HG03103 (cell line): Measurements from ENCODE around the gene CACNA1I.

Experiments
- ATAC-seq: cut with Tn5 transposase; IDR thresholded peaks from one replicate; pipeline ENCODE4 v1.9.1; 2021; ENCODE audit warnings: low read depth; ENCODE audit not compliant: unreplicated experiment

The CACNA1I gene

GRCh38 chr22:39686776-39687525 lies 116.4 kb downstream of the CACNA1I start:
- ATAC-seq = no peak

GRCh38 chr22:39688186-39688785 lies 117.7 kb downstream of the CACNA1I start:
- ATAC-seq = no peak

DNA sequence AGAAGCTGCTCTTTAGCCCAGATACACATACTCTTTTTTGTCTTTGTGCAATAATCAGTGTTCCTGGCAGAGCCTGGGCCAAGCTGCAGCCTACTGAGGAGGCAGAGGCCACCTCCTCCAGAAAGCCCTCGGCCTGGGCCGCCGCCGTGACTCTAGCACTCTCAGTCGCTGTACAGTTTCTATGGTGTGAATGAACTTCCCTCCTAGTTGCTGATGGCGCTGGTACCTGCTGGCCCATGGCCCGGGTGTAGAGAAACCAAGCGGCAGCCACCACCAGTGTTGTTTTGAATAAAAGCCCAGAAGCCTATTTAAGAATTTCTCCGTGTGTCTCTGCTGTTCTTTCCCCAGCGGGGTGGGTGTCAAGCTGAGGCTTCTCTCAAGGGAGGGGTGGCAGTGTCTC lies 118.9 kb downstream of the CACNA1I start:
- ATAC-seq = no peak

DNA sequence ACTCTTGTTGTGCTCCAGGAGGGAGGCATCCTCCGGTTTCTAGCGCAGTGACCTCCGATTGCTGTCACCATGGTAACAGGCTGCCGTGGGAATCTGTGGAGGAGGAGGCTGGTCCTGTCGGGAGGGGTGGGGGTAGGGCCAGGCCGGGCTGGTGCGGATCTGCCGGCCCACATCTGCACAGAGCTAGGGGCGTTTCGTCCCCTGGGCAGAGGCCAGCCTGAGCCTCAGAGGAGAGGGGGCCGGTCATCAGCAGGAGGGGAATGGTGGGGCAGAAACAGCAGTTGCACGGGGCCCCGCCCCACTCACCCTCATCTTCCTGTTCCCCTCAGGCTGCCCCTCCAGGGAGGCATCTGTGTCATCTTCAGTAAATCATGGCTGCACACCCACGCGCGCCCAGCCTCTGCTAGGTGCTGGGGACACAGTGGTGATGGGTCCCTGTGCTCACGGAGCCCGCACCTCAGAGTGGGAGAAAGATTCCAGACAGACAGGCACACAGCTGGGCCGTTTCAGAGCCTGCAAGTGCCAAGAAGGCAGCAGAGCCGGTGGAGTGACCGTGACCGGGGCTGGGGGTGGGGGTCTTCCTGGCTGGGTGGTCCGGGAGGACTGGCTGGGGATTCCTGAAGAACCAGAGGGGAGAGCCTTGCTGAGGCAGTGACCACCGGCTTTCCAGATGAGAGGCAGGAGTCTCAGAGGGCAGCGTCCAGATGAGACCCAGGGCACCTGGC lies 120.5 kb downstream of the CACNA1I start:
- no peak for ATAC-seq

- ATAC-seq = no peak
Observed at GRCh38 chr22:39693943-39694500, 123.5 kb downstream of the CACNA1I start.

GRCh38 chr22:39697790-39698430 lies 127.4 kb downstream of the CACNA1I start:
- no peak for ATAC-seq

GRCh38 chr22:39699631-39700360 lies 129.2 kb downstream of the CACNA1I start:
- ATAC-seq = no peak

DNA sequence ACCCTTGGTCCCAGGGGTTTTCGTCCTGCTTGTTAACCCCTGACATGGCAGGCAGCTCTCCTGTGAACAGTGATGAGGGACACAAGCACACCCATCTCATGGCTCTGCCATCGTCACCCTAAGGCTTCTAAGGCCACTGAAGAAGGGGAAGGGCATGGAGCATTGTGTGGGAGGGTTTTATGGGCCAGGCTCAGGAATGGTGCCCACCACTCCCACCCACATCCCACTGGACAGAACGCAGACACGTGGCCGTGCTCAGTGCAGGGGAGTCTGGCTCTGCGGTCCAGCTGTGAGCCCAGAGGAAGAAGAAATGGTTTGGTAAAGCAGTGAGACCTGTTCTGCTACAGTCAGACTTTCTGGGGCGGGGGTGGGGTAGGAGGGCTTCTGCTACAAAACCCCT lies 130.0 kb downstream of the CACNA1I start:
- ATAC-seq = no peak

DNA sequence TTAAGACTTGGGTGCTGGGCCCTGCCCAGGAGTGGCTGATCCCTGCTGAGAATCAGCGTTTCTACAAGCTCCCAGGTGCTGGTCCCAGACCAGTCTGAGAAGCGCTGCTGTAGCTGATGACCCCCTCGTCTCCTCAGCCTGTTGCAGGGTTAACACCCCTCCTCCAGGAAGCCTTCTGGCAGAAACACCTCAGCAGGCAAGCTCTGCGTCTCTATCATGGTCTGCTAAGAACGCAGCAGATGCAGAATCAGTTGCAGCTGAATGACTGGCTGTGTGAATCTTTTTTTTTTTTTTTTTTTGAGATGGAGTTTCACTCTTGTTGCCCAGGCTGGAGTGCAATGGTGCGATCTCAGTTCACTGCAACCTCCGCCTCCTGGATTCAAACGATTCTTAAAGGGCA lies 132.5 kb downstream of the CACNA1I start:
- ATAC-seq = no peak

DNA sequence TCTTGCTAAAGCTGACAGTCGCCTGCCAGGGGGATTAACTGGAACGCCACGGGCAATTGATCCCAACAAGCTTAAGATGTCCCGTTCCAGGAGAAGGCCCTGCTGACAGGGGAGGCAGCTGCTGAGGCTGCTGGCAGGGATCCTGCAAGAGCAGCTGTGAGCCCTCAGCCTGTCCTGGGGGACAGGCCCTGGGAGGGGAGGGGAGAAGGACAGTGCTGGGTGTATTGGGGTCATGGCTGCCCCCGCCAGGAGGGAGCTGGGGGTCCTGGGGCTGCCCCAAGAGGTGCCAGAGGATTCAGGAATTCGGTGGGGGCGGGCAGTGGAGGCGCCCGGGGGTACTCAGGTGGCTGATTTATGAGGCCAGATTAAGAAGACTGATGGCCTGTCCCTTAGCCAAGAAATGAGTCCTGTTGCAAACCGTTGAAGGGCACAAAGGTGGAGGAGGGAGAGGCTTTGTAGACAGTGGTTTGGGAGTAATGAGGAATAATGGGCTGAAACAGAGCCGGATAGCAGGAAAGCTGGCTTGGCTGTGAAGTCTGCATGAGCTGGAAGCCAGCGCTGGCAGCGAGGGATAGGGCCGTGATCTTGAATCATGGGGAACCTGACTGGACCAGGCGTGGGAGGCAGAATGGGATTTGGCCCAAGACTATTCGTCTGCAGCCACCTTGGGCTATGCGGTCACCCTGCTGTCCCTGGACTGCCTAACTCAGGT lies 133.5 kb downstream of the CACNA1I start:
- ATAC-seq = no peak

GRCh38 chr22:39705386-39705785 lies 134.8 kb downstream of the CACNA1I start:
- no peak for ATAC-seq

DNA sequence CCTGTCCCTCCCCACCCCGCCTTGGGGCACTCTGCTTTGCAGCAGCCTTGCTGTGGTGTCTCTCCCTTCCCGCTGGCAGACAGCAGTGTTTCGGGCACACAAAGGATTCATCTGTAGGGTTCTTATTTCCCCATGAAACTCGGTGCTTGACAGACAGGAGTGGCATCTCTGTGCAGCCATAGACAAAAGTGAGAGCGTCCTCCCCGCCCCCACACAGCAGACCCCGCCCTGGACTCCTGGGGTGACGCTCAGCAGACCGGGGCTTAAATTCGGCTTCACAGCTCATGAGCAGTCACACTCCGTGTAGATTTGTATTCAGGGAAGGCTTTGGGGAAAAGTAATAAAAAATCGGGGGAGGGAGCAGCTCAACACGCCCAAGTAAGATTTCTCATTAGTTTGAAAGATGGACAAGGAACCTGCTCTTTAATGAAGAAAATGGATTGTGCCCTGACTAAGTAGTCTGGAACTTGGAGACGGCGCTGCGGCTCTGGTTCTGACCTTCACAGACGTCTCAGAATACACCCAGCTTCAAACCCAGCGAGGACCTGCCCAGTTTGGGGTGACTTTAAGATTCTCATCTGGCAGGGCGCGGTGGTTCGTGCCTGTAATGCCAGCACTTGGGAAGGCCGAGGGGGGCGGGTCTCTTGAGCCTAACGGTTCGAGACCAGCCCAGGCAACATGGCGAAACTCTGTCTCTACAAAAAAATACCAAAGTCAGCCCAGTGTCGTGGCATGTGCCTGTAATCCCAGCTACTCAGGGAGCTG lies 136.0 kb downstream of the CACNA1I start:
- no peak for ATAC-seq

GRCh38 chr22:39707351-39707750 lies 136.8 kb downstream of the CACNA1I start:
- ATAC-seq = no peak

DNA sequence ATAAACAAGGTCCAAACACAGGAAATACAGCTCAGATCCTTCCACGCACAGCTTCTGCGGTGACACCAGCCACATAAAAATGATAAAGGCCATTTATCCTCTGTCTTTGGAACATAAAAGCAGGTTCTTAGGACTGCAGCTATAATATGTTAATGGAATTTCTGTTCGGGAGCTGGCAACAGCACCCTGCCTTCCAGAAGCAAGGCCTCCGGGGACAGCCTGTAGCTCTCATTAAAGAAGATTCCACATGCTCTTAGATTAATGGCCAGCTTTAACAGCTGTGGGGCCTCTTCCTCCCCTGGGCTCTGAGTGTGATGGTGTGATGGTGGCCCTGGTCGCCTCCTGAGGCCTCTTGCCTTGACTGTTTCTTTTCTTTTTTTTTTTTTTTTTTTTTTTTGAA lies 137.3 kb downstream of the CACNA1I start:
- no peak for ATAC-seq

DNA sequence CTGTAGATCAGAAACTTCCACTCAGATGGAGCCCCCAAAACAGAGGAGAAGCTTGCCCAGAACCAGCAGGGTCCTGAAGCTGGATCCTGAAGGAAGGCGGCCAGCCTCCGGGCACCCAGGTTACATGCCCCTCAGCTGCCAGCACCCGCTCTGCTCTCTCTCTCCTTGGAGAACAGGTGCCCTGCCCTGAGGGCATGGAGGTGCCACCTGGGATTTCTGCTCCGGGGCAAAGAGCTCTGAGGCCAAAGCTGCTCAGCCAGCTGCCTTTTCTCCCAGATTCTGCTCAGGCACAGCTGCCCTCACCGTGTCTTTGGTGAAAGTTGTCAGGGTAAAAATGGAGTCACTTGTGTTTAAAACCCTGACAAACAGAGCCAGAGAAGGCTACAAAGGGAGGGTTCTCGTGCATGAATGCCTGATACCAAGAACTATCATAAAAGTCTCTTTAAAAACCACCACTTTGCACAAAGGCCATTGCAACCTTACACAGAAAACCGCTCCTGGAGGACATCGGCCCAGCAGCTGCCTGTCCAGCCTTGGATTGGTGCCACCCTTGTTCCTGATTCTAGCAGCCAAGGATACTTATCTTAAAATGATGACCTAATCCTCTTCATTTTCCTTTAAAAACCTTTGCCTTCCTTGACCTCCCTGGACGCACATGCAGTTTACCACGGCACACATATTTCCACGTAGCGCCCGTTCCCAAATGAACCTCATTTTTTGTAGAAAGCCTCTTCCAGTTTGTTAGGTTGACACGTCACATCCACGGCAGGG lies 140.0 kb downstream of the CACNA1I start:
- ATAC-seq = no peak

- no peak for ATAC-seq
Observed at GRCh38 chr22:39712081-39712480, 141.5 kb downstream of the CACNA1I start.

- ATAC-seq = no peak
Observed at GRCh38 chr22:39712751-39713525, 142.4 kb downstream of the CACNA1I start.
